ENCODE data around the gene DCTN2.
"Not testable (repeated sequence)": the region's sequence is repeated elsewhere in the genome, so short reads cannot be mapped to it uniquely, and the experiment has no call there.

DCTN2 gene

DNA sequence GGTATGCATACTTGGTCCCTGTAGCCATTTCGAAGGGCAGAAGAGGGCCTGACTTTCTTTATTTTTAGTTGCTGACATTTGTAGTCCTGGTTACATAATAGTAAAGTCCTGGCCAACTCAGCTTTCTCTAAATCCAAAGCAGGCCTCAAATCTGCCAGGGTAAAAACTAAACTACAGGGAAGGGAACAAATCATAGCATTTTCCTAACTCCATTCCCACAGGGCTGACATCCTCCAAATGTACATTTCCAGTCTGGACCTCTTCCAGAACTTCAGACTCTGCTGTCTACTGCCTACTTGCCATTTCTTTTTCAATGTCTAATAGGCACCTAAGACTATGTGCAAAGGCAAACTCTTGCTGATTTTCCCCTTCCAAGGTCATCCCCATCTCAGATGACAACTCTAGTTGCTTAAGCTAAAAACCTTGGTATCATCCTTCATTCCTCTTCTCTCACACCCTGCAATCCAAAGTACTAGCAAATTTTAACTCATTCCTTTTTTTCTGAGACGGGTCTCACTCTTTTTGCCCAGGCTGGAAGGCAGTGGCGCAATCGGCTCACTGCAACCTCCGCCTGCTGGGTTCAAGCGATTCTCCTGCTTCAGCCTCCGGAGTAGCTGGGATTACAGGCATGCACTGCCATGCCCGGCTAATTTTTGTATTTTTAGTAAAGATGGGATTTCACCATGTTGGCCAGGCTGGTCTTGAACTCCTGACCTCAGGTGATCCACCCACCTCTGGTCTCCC lies 28.6 kb downstream of the DCTN2 start:
- DNase-seq (ENCODE audit: extremely low spot score, insufficient read length, low read depth), result no peak
- no peak for FAIRE-seq

GRCh38 chr12:57517718-57518117 lies 29.3 kb downstream of the DCTN2 start:
- FAIRE-seq; DNase-seq (ENCODE audit: extremely low spot score, insufficient read length, low read depth): not testable (repeated sequence)

GRCh38 chr12:57517187-57517586 lies 29.8 kb downstream of the DCTN2 start:
- DNase-seq (ENCODE audit: extremely low spot score, insufficient read length, low read depth) (no peak), FAIRE-seq (no peak)

GRCh38 chr12:57516617-57517153 lies 30.3 kb downstream of the DCTN2 start:
- DNase-seq (ENCODE audit: extremely low spot score, insufficient read length, low read depth) (no peak), FAIRE-seq (no peak)

- FAIRE-seq, result no peak
- DNase-seq (ENCODE audit: extremely low spot score, insufficient read length, low read depth), result no peak
Measured at GRCh38 chr12:57515934-57516541, 31.0 kb downstream of the DCTN2 start.

DNA sequence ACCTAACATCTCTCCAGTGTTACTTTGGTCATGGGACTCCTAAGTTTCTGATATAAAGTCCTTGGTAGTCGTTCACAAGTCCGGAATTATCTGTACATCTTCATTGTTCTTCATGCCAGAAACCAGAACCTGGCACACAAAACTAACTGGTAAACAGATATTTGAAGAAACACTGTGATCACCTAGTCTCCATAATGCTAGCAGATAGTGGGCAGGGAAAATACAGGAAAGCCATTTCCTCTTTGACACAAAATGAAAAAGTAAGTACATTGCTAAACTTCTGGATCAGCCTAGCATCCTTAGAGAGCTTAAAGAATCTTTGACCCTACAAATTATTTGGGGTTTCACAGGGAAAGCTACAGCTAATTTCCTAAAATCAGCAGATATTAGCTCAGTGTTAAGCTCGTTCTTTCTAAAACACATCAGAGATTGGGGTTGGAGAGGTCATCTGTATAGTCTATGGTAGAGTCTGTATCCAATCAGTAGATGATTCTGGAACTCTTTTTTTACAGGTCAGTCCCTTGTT lies 31.5 kb downstream of the DCTN2 start:
- DNase-seq (ENCODE audit: extremely low spot score, insufficient read length, low read depth), result no peak
- no peak for FAIRE-seq

- DNase-seq (ENCODE audit: extremely low spot score, insufficient read length, low read depth), result no peak
- no peak for FAIRE-seq
Measured at GRCh38 chr12:57514720-57515407, 32.1 kb downstream of the DCTN2 start.

DNA sequence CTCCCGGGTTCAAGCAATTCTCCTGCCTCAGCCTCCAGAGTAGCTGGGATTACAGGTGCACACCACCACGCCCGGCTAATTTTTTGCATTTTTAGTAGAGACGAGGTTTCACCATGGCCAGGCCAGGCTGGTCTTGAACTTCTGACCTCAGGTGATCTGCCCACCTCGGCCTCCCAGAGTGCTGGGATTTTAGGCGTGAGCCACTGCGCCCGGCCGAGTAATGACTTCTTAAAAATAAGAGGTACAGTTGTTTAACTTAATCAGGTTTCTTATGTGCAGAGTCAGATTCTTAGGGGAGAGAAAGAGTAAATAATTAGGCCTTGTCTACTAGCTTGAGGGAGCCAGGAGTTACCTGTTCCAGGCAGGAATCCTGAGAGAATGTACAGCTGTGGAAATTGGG lies 32.7 kb downstream of the DCTN2 start:
- DNase-seq (ENCODE audit: extremely low spot score, insufficient read length, low read depth); FAIRE-seq: not testable (repeated sequence)

GRCh38 chr12:57513677-57514076 lies 33.3 kb downstream of the DCTN2 start:
- not testable (repeated sequence) for DNase-seq (ENCODE audit: extremely low spot score, insufficient read length, low read depth); FAIRE-seq

DNA sequence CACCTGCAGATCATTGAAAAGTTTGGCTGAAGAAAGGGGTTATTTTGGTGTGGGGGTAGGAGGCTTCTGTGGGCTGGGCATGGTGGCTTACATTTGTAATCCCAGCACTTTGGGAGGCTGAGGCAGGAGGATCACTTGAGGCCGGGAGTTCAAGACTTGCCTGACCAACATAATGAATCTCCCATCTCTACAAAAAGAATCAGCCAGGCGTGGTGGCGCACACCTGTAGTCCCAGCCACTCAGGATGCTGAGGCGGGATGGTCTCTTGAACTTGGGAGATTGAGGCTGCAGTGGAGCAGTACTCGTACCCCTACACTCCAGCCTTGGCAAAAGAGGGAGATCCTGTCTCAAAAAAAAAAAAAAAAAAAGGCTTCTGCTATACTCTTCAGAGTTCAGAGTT lies 33.7 kb downstream of the DCTN2 start:
- no peak for FAIRE-seq

GRCh38 chr12:57512665-57513064 lies 34.3 kb downstream of the DCTN2 start:
- FAIRE-seq (no peak), DNase-seq (ENCODE audit: extremely low spot score, insufficient read length, low read depth) (no peak)

More for the DNA sequence above, 33.7 kb downstream of the DCTN2 start:
- DNase-seq (ENCODE audit: extremely low spot score, insufficient read length, low read depth), result no peak

DNA sequence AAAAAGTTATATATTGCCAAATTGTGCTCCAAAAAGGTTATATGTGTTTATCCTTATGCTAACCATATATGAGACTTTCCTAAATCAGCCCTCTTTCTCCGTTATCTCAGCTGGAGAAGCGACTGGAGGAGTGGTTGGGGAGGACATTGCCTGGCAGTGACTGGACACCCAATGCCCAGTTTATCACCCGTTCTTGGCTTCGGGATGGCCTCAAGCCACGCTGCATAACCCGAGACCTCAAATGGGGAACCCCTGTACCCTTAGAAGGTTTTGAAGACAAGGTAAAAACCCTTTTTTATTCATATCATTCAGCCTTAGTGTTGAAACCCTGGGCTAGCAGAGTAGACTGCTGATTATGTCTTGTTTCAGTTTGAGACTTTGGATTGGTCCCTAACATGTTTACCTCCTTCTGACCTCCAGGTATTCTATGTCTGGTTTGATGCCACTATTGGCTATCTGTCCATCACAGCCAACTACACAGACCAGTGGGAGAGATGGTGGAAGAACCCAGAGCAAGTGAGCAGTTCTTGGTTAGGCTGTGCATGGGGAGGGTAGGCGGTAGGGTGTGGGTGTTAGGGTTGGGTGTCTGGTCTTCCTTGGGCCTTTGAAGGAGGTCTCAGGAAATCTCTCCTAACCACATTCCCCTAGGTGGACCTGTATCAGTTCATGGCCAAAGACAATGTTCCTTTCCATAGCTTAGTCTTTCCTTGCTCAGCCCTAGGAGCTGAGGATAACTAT lies 35.2 kb downstream of the DCTN2 start:
- FAIRE-seq, result no peak
- DNase-seq (ENCODE audit: extremely low spot score, insufficient read length, low read depth), result no peak

DNA sequence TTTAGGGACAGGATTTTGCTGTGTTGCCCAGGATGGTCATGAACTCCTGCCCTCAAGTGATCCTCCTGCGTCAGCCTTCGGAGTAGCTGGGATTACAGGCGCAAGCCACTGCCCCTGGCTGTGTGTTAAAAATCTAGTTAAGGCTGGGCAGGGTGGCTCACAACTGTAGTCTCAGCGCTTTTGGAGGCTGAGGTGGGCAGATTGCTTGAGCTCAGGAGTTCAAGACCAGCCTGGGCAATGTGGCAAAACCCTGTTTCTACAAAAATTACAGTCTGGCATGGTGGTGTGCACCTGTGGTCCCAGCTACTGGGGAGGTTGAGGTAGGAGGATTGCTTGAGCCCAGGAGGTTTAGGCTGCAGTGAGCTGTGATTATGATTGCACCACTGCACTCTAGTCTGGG lies 35.8 kb downstream of the DCTN2 start:
- DNase-seq (ENCODE audit: extremely low spot score, insufficient read length, low read depth) (no peak), FAIRE-seq (no peak)

DNA sequence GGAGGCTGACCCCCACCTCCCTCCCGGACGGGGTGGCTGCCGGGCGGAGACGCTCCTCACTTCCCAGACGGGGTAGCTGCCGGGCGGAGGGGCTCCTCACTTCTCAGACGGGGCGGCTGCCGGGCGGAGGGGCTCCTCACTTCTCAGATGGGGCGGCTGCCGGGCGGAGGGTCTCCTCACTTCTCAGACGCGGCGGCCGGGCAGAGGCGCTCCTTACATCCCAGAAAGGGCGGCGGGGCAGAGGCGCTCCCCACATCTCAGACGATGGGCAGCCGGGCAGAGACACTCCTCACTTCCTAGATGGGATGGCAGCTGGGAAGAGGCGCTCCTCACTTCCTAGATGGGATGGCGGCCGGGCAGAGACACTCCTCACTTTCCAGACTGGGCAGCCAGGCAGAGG lies 39.2 kb downstream of the DCTN2 start:
- DNase-seq (ENCODE audit: extremely low spot score, insufficient read length, low read depth); FAIRE-seq: not testable (repeated sequence)

DNA sequence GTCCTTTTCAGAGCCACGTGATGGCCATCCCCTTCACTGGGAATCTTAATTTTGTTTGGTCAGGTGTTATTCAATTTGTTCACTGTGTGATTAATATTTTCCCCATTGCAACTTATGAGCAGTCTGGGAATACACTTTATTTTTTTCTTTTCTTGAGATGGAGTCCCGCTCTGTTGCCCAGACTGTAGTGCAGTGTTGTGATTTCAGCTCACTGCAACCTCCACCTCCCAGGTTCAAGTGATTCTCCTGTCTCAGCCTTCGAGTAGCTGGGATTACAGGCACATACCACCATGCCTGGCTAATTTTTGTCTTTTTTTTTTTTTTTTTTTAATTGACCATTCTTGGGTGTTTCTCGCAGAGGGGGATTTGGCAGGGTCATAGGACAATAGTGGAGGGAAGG lies 40.5 kb downstream of the DCTN2 start:
- not testable (repeated sequence) for FAIRE-seq; DNase-seq (ENCODE audit: extremely low spot score, insufficient read length, low read depth)

GRCh38 chr12:57502311-57502969 lies 44.6 kb downstream of the DCTN2 start:
- DNase-seq (ENCODE audit: extremely low spot score, insufficient read length, low read depth); FAIRE-seq: not testable (repeated sequence)

DNA sequence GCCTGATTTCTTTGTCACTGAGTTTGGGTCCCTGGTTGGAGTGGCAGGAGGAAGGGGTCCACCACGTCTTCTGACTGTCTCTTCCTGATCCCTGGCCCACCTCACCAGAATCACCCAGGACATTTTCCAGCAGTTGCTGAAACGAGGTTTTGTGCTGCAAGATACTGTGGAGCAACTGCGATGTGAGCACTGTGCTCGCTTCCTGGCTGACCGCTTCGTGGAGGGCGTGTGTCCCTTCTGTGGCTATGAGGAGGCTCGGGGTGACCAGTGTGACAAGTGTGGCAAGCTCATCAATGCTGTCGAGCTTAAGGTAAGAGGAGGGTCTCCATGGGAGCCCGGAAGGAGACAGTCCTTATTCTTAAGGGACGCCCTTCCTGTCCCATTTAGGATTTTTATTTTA lies 46.8 kb downstream of the DCTN2 start:
- no peak for FAIRE-seq

GRCh38 chr12:57498571-57498970 lies 48.4 kb downstream of the DCTN2 start:
- FAIRE-seq, result no peak
- DNase-seq (ENCODE audit: extremely low spot score, insufficient read length, low read depth), result no peak

More for the DNA sequence above, 46.8 kb downstream of the DCTN2 start:
- no peak for DNase-seq (ENCODE audit: extremely low spot score, insufficient read length, low read depth)

DNA sequence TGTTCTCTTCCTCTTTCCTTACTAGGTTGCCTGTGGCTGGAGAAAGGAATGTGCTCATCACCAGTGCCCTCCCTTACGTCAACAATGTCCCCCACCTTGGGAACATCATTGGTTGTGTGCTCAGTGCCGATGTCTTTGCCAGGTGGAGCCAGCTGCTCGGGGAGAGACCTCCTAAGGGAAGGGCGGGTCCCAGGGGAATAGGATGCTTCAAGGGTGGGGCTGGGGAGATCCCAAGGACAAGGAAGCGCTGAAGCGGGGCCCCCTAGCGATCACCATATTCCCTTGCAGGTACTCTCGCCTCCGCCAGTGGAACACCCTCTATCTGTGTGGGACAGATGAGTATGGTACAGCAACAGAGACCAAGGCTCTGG lies 48.9 kb downstream of the DCTN2 start:
- no peak for DNase-seq (ENCODE audit: extremely low spot score, insufficient read length, low read depth)

More for the DNA sequence above, 48.9 kb downstream of the DCTN2 start:
- no peak for FAIRE-seq
